Neural cell (in vitro differentiated cells): ENCODE results near the gene SPIN2B. TPM values are rescaled to one million over a fixed set of nuclear protein-coding genes. Genes with fewer than 3 reads are reported as not detected.

Experiments used
- H2AFZ ChIP-seq: fragments of 200-600, 300-800 bp; sonication (generic), shearing (Covaris generic); 2 replicates; pipeline ENCODE4 v1.6.0; 2014; ENCODE audit warnings: low read depth, mild to moderate bottlenecking, antibody characterized with exemption, low read length, moderate library complexity
- H3F3A ChIP-seq: fragments of 200-600 bp; shearing (Covaris generic); 2 replicates; pipeline ENCODE4 v1.6.1; 2016; ENCODE audit warnings: mild to moderate bottlenecking, moderate library complexity, mixed read lengths, antibody characterized with exemption, low read length; ENCODE audit not compliant: insufficient read depth, poor library complexity, severe bottlenecking
- H3K27ac ChIP-seq: fragments of 200-600, 300-800 bp; sonication (generic), shearing (Covaris generic); 2 replicates; pipeline ENCODE4 v1.5.1; 2014; ENCODE audit warnings: mild to moderate bottlenecking, low read length, moderate library complexity
- H3K27me3 ChIP-seq: fragments of 300-800, 200-600 bp; sonication (generic), shearing (Covaris generic); 2 replicates; pipeline ENCODE4 v1.6.0; 2014; ENCODE audit warnings: mild to moderate bottlenecking, low read depth, low read length, moderate library complexity; ENCODE audit not compliant: insufficient read depth
- H3K36me3 ChIP-seq: fragments of 300-800, 200-600 bp; sonication (generic), shearing (Covaris generic); 2 replicates; pipeline ENCODE4 v1.5.1; 2014; ENCODE audit warnings: mild to moderate bottlenecking, antibody characterized with exemption, low read length, moderate library complexity; ENCODE audit not compliant: insufficient read depth
- H3K4me2 ChIP-seq: fragments of 300-800, 200-600 bp; sonication (generic), shearing (Covaris generic); 2 replicates; pipeline ENCODE4 v1.6.0; 2014; ENCODE audit warnings: mild to moderate bottlenecking, low read length
- H3K4me3 ChIP-seq: fragments of 300-800, 200-600 bp; sonication (generic), shearing (Covaris generic); 2 replicates; pipeline ENCODE4 v1.5.1; 2014; ENCODE audit warnings: mild to moderate bottlenecking, low read length, moderate library complexity
- H3K79me2 ChIP-seq: fragments of 200-600 bp; shearing (Covaris generic); replicated peaks from 2 replicates; pipeline ENCODE4 v1.6.0; 2014; ENCODE audit warnings: mild to moderate bottlenecking, low read length, moderate library complexity; ENCODE audit not compliant: insufficient read depth
- H3K9ac ChIP-seq: fragments of 300-800, 200-600 bp; sonication (generic), shearing (Covaris generic); 2 replicates; pipeline ENCODE4 v1.6.1; 2016; ENCODE audit warnings: mild to moderate bottlenecking, low read length, mixed read lengths
- H3K9me2 ChIP-seq: fragments of 200-600 bp; shearing (Covaris generic); 2 replicates; pipeline ENCODE4 v1.6.1; 2016; ENCODE audit warnings: mild to moderate bottlenecking, low read length, mixed read lengths; ENCODE audit not compliant: insufficient read depth
- H3K9me3 ChIP-seq: fragments of 200-600, 300-800 bp; sonication (generic), shearing (Covaris generic); 2 replicates; pipeline ENCODE4 v1.6.1; 2016; ENCODE audit warnings: mild to moderate bottlenecking, mixed run types, low read length, moderate library complexity, mixed read lengths
- H4K20me1 ChIP-seq: fragments of 200-600 bp; shearing (Covaris generic); 2 replicates; pipeline ENCODE4 v1.6.1; 2016; ENCODE audit warnings: mild to moderate bottlenecking, mixed run types; ENCODE audit not compliant: insufficient read depth
- EP300 ChIP-seq: fragments of 450-650 bp; conservative IDR thresholded peaks from 2 replicates; pipeline ENCODE4 v1.6.1; 2014; ENCODE audit warnings: antibody characterized with exemption, mild to moderate bottlenecking, moderate library complexity; ENCODE audit not compliant: poor library complexity, severe bottlenecking
- EZH2 ChIP-seq: fragments of 200-600, 300-800 bp; shearing (Covaris generic), sonication (generic); IDR thresholded peaks from 2 replicates; pipeline ENCODE4 v1.6.1; 2014; ENCODE audit warnings: antibody characterized with exemption, low read length, borderline replicate concordance, mild to moderate bottlenecking; ENCODE audit not compliant: insufficient read depth, poor library complexity, severe bottlenecking
- MXI1 ChIP-seq: fragments of 450-650 bp; conservative IDR thresholded peaks from 2 replicates; pipeline ENCODE4 v1.6.1; 2014; ENCODE audit warnings: antibody characterized with exemption, mild to moderate bottlenecking; ENCODE audit not compliant: poor library complexity, severe bottlenecking
- POLR2AphosphoS5 ChIP-seq: IDR thresholded peaks from 2 replicates; pipeline ENCODE4 v1.6.1; 2012
- RAD21 ChIP-seq: fragments of 450-650 bp; conservative IDR thresholded peaks from 2 replicates; pipeline ENCODE4 v1.6.1; 2014; ENCODE audit warnings: antibody characterized with exemption, mild to moderate bottlenecking, moderate library complexity
- REST ChIP-seq: IDR thresholded peaks from 2 replicates; pipeline ENCODE4 v1.6.1; 2012; ENCODE audit warnings: borderline replicate concordance
- SMC3 ChIP-seq: fragments of 450-650 bp; conservative IDR thresholded peaks from 2 replicates; pipeline ENCODE4 v1.6.1; 2014; ENCODE audit warnings: antibody characterized with exemption, mild to moderate bottlenecking, moderate library complexity; ENCODE audit not compliant: poor library complexity
- TAF1 ChIP-seq: IDR thresholded peaks from 2 replicates; pipeline ENCODE4 v1.6.1; 2012; ENCODE audit warnings: low read depth
- polyA plus RNA-seq: library from polyadenylated mRNA; depleted of rRNA; stranded (reverse); fragments of >200 nt; gene quantifications from 2 replicates; pipeline ENCODE4 v1.2.3, GENCODE V29; 2014
- TF ChIP-seq, protein P1 (sequence below): fragments of 450-650 bp; IDR thresholded peaks from 2 replicates; pipeline ENCODE4 v1.5.1; 2014; ENCODE audit warnings: antibody characterized with exemption, mild to moderate bottlenecking, moderate library complexity; ENCODE audit not compliant: poor library complexity, severe bottlenecking

The SPIN2B gene
- polyA plus RNA-seq, 1 donor from 2014 or later: 32.5 TPM

- no peaks in the 10 kb centered on the region for H3K9me3 ChIP-seq
- H2AFZ ChIP-seq: no peak overlapping the region
- no peaks in the 10 kb centered on the region for H4K20me1 ChIP-seq
- no peak overlapping the region for H3K27ac ChIP-seq
- no peaks in the 10 kb centered on the region for H3K9me2 ChIP-seq
- TF ChIP-seq REST (no peak), MXI1 (no peak), SMC3 (no peak), TAF1 (no peak), RAD21 (no peak), EZH2 (no peak), POLR2AphosphoS5 (no peak), EP300 (no peak)
- TF ChIP-seq, protein P1, sequence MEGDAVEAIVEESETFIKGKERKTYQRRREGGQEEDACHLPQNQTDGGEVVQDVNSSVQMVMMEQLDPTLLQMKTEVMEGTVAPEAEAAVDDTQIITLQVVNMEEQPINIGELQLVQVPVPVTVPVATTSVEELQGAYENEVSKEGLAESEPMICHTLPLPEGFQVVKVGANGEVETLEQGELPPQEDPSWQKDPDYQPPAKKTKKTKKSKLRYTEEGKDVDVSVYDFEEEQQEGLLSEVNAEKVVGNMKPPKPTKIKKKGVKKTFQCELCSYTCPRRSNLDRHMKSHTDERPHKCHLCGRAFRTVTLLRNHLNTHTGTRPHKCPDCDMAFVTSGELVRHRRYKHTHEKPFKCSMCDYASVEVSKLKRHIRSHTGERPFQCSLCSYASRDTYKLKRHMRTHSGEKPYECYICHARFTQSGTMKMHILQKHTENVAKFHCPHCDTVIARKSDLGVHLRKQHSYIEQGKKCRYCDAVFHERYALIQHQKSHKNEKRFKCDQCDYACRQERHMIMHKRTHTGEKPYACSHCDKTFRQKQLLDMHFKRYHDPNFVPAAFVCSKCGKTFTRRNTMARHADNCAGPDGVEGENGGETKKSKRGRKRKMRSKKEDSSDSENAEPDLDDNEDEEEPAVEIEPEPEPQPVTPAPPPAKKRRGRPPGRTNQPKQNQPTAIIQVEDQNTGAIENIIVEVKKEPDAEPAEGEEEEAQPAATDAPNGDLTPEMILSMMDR: no peak
- H3K36me3 ChIP-seq: no peaks in the 10 kb centered on the region
- no peaks in the 10 kb centered on the region for H3K27me3 ChIP-seq
- H3K9ac ChIP-seq: no peak overlapping the region
- no peak overlapping the region for H3K4me2 ChIP-seq
- H3K79me2 ChIP-seq: no peaks in the 10 kb centered on the region
- no peaks in the 10 kb centered on the region for H3F3A ChIP-seq
- H3K4me3 ChIP-seq: no peak overlapping the region
These were observed 17.3 kb upstream of the SPIN2B start for GRCh38 chrX:57138674-57139073.

DNA sequence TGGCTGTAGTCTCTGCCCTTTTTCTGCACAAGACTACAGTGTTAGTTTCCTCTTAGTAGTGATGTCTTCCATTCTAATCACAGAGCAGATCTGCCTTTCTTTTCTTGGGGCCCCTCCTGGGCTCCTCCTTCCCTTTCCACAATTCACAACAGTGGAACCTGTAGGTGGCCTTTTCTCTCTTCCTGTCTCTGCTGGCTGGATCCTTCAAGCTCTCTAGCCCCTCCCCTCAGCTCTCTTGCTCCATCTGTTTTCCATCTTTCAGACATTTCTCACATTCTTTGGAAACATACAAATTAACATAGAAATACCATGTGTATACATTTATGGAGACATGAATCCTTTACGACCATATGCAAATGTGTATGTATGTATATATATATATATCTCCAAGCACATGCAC, 16.2 kb upstream of the SPIN2B start:
- no peaks in the 10 kb centered on the region for H4K20me1 ChIP-seq
- H3K4me3 ChIP-seq: peak overlapping the region; percentile 57
- no peaks in the 10 kb centered on the region for H3F3A ChIP-seq
- H2AFZ ChIP-seq: no peak overlapping the region
- H3K9me3 ChIP-seq: no peaks in the 10 kb centered on the region
- peak overlapping the region; percentile 9 for H3K9ac ChIP-seq
- no peaks in the 10 kb centered on the region for H3K27me3 ChIP-seq
- no peak overlapping the region for H3K4me2 ChIP-seq
- no peaks in the 10 kb centered on the region for H3K79me2 ChIP-seq
- TF ChIP-seq RAD21 (no peak), REST (no peak), POLR2AphosphoS5 (no peak), SMC3 (no peak)
- TF ChIP-seq, protein P1: no peak
- H3K9me2 ChIP-seq: no peaks in the 10 kb centered on the region
- H3K27ac ChIP-seq: no peak overlapping the region
- H3K36me3 ChIP-seq: no peaks in the 10 kb centered on the region
